SH-SY5Y (cell line): Measurements from ENCODE around the gene MAPK12.

ENCODE experiments used
- GATA2 ChIP-seq: IDR thresholded peaks from 2 replicates; pipeline ENCODE4 v1.6.1; 2011; ENCODE audit warnings: mild to moderate bottlenecking, low read depth, low read length
- GATA3 ChIP-seq: IDR thresholded peaks from 2 replicates; pipeline ENCODE4 v1.6.1; 2011; ENCODE audit warnings: low read depth, mild to moderate bottlenecking, low read length, moderate library complexity

Gene MAPK12

GRCh38 chr22:50232481-50233151 is 28.9 kb downstream of the MAPK12 start:
- no peak for TF ChIP-seq GATA2
- TF ChIP-seq GATA3, result no peak

- TF ChIP-seq GATA3, result no peak
- no peak for TF ChIP-seq GATA2
Observed at GRCh38 chr22:50229370-50229769, 32.1 kb downstream of the MAPK12 start.

- TF ChIP-seq GATA2 (no peak), GATA3 (no peak)
Observed at GRCh38 chr22:50228366-50228765, 33.1 kb downstream of the MAPK12 start.

DNA sequence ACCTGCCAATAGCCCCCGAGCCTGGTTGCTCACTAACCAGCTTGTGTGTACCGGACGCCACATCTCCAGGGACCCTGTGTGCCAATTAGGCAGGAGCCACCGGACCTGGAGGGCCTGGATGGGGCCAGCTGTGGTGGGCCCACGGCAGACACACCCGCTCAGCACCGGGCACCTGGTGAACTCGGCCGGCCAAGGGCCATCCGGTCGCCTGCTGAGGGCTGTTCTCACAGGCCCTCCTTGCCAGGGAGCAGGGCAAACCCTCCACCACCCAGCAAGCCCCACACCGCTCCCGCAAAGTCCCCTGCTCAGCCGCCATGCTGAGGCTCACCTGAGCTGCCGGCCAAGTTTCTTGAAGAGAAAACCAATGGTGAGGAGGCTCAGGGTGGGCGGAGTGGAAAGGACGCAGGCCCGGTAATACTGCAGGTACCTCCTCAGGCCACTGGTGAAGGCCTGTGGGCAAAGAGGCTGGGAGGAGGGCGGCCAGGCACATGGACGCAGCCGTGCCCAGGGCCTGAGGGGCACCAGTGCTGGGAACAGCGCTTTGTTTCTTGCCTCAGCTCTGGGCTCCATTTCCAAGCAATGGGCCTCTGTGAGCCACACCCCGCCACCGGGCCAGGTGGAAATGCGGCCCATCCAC is 33.8 kb downstream of the MAPK12 start:
- TF ChIP-seq GATA2 (no peak), GATA3 (no peak)

DNA sequence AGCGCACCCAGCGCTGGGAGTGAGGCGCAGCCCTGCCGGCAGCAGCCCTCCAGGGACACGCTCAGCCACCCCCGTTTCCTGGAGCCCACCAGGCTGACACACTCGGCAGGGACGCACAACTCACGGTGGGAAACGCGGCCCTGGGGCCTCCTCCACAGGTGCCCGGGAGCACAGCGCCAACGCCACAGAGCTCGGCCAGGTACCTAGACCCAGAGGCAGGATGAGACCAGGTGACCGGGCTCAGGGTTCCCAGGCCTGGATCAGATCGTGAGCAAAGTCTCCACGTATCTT is 34.7 kb downstream of the MAPK12 start:
- no peak for TF ChIP-seq GATA3
- no peak for TF ChIP-seq GATA2

DNA sequence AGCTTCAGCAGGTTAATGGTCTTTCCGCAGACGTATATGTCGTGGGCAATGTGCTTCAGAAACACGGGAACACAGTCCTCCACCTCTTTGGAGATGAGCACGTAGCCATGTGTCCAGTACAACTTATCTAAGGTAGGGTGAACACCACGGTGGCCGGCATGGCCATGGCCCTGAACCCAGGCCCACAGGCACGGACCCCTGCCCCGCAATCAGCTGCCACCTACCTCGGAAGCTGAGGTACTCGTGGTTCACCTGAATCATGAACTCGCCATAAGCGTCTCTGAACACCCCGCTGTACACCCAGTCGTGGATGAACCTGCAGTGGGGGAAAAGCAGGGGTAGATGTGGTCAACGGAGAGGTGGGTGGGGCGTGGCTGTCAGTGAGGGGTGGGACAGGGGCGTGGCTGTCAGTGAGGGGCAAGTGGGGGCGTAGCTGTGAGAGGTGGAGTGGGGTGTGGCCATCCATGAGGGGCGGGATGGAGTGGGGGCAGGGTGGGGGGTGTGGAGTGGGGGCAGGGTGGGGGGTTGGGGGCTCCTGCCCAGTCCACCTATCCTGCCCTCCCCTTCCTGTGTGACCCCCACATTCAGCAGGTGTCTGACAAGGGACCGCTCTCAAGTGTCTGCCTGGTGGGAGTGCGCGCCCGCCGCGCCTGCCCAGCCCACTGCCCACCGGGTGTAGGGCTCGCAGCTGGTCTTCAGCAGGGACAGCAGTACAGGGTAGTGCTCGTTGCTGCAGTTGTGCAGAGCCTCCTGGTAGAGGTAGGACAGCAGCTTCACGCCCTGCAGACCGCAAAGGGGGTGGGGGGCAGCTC is 35.2 kb downstream of the MAPK12 start:
- TF ChIP-seq GATA2 (no peak), GATA3 (no peak)

DNA sequence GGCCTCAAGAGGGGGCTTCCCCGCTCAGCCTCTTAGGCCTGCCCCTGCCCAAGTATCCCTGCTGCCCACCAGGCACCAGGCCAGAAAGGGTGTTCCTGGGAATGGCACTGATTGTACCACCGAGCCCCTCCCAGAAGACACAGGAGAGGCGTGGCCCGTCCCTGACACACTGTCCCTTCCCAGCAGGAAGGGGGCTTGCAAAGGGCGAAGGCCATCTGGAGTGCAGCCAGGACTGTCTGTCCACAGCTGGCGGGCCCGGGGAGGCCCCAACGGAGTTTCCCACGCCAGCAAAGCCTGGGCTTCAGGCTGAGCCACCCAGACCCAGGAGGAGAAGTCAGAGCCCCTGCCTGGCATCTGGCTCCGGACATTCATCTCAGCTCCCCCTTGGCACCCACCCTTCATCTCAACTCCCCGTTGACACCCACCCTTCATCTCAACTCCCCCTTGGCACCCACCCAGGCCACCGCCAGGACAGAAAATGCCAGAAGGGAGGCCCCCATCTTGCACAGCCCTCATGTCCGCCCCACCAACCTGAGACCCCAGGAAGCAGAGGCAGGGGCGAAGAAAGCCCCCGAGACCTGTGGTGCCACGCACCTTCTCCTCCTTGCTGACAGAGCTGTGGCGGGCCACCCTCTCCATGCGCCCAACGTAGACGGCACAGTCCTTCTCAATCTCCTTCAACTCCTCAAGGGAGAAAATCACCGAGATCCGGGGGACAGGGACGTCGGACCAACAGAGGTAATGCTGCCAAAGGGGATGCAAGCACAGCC is 36.1 kb downstream of the MAPK12 start:
- TF ChIP-seq GATA3 (no peak), GATA2 (no peak)

DNA sequence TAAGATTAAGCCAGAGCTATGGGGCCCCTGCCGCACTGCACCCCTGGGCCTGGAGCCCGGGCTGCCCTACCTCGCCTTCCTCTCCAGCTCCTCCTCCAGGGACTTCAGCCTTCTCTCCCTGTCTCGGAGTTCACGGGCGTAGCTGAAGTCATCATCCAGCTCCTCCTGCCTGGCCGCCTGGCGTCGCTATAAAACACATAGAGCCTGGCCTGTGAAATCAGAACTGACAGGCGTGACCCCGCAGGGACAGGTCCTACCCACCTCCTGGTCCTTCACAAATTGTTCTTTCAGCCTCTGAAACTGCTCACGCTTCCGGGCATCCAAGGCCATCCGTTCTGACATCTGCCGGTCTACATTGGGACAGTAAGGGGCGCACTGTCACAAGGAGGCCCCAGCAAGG is 37.4 kb downstream of the MAPK12 start:
- no peak for TF ChIP-seq GATA3
- TF ChIP-seq GATA2, result no peak

DNA sequence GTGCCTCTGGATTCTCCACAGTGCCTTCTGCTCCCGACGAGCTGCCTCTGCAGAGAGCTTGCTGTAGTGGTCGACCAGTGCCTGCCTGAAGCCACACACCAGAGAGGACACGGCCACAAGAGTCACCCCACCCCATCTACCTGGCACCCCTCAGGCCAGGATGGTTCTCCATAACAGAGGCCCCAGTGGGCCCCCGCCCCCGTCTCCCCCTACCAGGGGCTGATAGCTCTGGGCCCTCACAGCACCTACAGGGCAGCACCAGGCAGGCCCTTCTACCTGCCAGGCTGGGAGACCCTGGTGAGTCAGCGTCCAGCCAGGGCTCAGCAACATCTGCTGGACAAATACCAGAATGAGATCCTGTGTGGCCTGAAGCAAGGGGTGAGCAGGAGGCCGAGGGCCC is 39.0 kb downstream of the MAPK12 start:
- TF ChIP-seq GATA2, result no peak
- TF ChIP-seq GATA3, result no peak

DNA sequence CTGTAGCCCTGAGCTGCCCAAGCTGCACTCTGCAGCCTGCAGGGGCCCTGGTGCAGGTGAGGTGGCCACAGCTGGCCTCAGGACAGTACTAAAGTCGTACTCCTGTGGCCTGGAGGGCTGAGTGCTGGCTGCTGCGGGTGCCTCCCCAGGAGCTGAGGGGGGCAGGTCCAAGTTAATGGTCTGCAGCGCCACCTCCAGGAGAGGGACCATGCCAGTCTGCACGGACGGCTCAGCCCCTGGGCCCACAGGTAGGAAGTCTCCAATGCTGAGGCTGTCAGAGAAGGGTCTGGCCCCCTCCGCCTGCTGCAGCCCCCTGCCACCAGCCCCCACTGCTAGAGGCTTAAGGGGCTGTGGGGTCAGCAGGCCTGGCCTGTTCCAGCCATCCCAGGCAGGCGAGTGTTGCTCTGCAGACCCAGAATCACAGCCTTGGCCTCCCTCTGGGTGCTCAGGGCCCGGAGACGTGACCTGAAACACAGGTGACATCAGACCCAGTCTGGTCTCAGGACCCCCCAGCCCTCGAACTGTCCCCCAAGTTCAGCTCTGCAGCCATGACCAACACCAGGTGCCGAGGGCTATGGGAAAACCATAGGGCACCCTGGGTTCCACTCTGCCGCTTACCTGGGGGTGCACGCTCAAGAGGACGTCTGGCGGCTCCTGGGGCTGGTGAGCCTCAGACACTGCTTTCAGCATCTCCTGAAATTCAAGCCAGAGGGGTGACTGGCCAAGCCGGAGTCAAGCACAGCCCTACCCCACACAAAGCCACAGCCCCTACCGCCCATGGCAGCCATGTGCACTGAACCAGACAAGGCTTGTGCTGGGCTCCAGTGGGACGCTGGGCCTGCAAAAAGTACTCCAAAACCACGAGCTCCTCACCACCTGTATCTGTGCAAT is 39.8 kb downstream of the MAPK12 start:
- TF ChIP-seq GATA3, result no peak
- TF ChIP-seq GATA2, result no peak

GRCh38 chr22:50220603-50221409 is 40.7 kb downstream of the MAPK12 start:
- no peak for TF ChIP-seq GATA3

- TF ChIP-seq GATA2, result no peak
Observed at GRCh38 chr22:50219800-50220602, 41.5 kb downstream of the MAPK12 start.
